ENCODE measurements around the gene PLCD3.

Gene PLCD3

DNA sequence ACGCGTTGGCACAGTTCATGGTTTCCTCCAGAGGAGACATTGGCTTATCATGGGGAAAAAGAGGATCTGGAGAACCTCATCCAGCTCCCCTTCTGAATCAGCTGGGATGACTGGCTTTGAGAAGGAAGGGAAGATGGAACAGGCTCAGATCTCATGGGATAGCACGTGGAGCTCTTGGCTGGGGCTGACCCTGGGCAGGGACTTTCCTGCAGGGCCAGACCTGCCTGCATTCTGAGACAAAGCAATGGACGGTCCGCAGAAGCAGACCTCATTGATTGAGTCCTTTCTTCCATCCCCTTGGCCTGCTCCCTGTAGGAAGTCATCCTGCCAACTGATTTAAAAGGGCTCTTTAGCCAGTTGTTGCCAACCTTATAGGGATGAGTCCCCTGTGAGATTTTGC lies 26.2 kb downstream of the PLCD3 start:
- TF ChIP-seq SIN3A (IDR thresholded peaks at IDR 0.05; ENCODE audit: borderline replicate concordance, insufficient read depth, low read length) (no peak), TAF1 (IDR thresholded peaks at IDR 0.05; ENCODE audit: borderline replicate concordance, insufficient read depth, low read length) (no peak), POLR2AphosphoS5 (IDR thresholded peaks at IDR 0.05; ENCODE audit: low read depth, low read length) (no peak), FOXP2 (optimal IDR thresholded peaks at IDR 0.05; ENCODE audit: borderline replicate concordance, extremely low read depth, extremely low read length, insufficient read depth) (no peak)
- TF ChIP-seq, protein P1, sequence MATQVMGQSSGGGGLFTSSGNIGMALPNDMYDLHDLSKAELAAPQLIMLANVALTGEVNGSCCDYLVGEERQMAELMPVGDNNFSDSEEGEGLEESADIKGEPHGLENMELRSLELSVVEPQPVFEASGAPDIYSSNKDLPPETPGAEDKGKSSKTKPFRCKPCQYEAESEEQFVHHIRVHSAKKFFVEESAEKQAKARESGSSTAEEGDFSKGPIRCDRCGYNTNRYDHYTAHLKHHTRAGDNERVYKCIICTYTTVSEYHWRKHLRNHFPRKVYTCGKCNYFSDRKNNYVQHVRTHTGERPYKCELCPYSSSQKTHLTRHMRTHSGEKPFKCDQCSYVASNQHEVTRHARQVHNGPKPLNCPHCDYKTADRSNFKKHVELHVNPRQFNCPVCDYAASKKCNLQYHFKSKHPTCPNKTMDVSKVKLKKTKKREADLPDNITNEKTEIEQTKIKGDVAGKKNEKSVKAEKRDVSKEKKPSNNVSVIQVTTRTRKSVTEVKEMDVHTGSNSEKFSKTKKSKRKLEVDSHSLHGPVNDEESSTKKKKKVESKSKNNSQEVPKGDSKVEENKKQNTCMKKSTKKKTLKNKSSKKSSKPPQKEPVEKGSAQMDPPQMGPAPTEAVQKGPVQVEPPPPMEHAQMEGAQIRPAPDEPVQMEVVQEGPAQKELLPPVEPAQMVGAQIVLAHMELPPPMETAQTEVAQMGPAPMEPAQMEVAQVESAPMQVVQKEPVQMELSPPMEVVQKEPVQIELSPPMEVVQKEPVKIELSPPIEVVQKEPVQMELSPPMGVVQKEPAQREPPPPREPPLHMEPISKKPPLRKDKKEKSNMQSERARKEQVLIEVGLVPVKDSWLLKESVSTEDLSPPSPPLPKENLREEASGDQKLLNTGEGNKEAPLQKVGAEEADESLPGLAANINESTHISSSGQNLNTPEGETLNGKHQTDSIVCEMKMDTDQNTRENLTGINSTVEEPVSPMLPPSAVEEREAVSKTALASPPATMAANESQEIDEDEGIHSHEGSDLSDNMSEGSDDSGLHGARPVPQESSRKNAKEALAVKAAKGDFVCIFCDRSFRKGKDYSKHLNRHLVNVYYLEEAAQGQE (IDR thresholded peaks at IDR 0.05; ENCODE audit: insufficient read depth in 1 of 2, low read depth in 2 of 2, low read length in 2 of 2), result no peak

DNA sequence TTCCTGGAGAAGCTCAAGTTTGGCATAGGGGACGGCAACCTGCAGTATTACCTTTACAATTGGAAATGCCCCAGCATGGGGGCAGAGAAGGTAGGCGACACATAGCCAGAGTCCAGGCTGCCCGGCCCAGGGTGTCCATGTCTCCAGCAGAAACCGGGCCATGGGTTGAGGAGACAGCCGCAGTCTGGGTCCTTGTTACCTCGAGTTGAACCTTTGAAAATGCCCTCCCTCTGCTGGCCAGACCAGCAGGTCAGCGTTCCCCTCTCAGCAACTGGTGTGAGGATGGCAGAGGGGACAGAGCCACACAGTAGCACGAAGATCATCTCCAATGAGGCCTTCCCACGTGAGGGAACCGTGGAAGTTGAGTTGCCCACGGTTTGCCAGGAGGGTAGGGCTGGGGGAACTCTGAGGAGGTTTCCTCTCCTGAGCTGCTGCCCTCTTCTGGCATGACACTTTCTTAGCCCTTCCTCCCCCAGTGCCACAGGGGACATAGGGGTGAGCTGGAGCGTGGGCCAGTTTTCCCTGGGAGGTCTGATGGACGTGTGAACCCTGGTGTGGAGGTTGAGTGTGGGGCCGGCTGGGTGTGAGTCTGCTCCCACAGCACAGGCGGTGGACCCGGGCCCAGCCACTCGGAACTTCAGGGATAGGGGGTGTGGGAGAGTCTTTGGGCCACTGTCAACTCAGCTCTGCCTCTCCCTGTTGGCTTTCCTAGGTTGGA lies 27.2 kb downstream of the PLCD3 start:
- TF ChIP-seq SIN3A (IDR thresholded peaks at IDR 0.05; ENCODE audit: borderline replicate concordance, insufficient read depth, low read length), result no peak
- TF ChIP-seq, protein P1 (IDR thresholded peaks at IDR 0.05; ENCODE audit: insufficient read depth in 1 of 2, low read depth in 2 of 2, low read length in 2 of 2), result no peak
- TF ChIP-seq FOXP2 (optimal IDR thresholded peaks at IDR 0.05; ENCODE audit: borderline replicate concordance, extremely low read depth, extremely low read length, insufficient read depth), result no peak
- no peak for TF ChIP-seq POLR2AphosphoS5 (IDR thresholded peaks at IDR 0.05; ENCODE audit: low read depth, low read length)
- no peak for TF ChIP-seq TAF1 (IDR thresholded peaks at IDR 0.05; ENCODE audit: borderline replicate concordance, insufficient read depth, low read length)

DNA sequence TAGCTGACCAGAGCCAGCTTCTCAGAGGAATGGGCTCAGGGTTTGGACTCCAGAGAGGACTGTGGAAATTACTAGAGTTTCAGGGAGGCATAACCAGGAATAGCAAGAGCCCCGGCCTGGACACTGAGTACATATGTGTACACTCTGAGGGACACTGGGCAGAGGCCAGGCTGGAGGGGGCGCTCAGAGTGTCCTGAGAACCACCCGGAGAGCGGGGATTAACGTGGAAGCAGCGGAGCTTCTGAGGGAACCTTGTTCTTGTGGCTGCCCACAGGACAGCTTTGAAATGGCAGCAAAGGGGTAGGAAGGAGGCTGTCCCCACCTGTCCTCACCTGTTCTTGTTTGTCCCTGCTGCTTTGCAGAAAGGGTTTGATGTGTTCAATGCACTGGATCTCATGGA lies 27.8 kb downstream of the PLCD3 start:
- TF ChIP-seq, protein P1 (IDR thresholded peaks at IDR 0.05; ENCODE audit: insufficient read depth in 1 of 2, low read depth in 2 of 2, low read length in 2 of 2), result no peak
- TF ChIP-seq POLR2AphosphoS5 (IDR thresholded peaks at IDR 0.05; ENCODE audit: low read depth, low read length), result no peak
- TF ChIP-seq FOXP2 (optimal IDR thresholded peaks at IDR 0.05; ENCODE audit: borderline replicate concordance, extremely low read depth, extremely low read length, insufficient read depth), result no peak
- TF ChIP-seq TAF1 (IDR thresholded peaks at IDR 0.05; ENCODE audit: borderline replicate concordance, insufficient read depth, low read length), result no peak
- TF ChIP-seq SIN3A (IDR thresholded peaks at IDR 0.05; ENCODE audit: borderline replicate concordance, insufficient read depth, low read length), result no peak

DNA sequence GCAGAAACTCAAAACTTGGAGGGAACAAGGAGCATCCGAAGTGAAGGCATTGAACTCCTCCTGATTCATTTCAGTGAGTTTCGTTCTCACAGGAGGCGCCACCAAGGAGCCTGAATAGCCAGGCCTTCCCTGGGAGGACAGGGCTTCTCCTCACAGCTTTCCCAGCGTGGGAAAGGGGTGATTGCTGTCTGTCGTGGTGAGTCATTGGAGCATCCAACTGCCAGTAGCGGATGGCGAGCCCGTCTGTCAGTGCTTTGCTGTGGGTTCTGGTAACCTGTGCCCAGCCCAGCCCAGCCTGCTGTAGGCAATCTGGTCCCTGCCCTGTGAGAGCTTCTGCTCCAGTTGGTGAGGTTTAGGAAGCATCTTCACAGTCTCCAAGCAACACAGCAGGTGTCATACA lies 28.3 kb downstream of the PLCD3 start:
- TF ChIP-seq, protein P1 (IDR thresholded peaks at IDR 0.05; ENCODE audit: insufficient read depth in 1 of 2, low read depth in 2 of 2, low read length in 2 of 2), result no peak
- TF ChIP-seq TAF1 (IDR thresholded peaks at IDR 0.05; ENCODE audit: borderline replicate concordance, insufficient read depth, low read length) (no peak), POLR2AphosphoS5 (IDR thresholded peaks at IDR 0.05; ENCODE audit: low read depth, low read length) (0 out of 2 replicates have a peak, but pooled peaks have one; percentile 13)

Measured in PFSK-1 (cell line).